PC-3 (cell line): ENCODE results near the gene GLS2.
"Not testable (repeated sequence)": the region's sequence is repeated elsewhere in the genome, so short reads cannot be mapped to it uniquely, and the experiment has no call there.

Experiments used
- CTCF ChIP-seq: fragments of 300-600 bp; sonication (generic); conservative IDR thresholded peaks from 2 replicates; pipeline ENCODE4 v1.5.1; 2017; ENCODE audit warnings: antibody characterized with exemption, low read depth, mild to moderate bottlenecking, low read length
- EZH2 ChIP-seq: fragments of 300-600 bp; sonication (generic); IDR thresholded peaks from one replicate; pipeline ENCODE4 v1.6.1; 2017; ENCODE audit warnings: antibody characterized with exemption, mild to moderate bottlenecking, low read length; ENCODE audit not compliant: unreplicated experiment

- not testable (repeated sequence) for TF ChIP-seq EZH2, CTCF
These were observed 11.9 kb upstream of the GLS2 start for GRCh38 chr12:56499879-56500278.
